Omental fat pad (tissue), 4 donors: ENCODE results near the gene C5orf24. TPM values are rescaled to one million over a fixed set of nuclear protein-coding genes. Genes with fewer than 3 reads are reported as not detected.
"Not testable (repeated sequence)": the region's sequence is repeated elsewhere in the genome, so short reads cannot be mapped to it uniquely, and the experiment has no call there.

ENCODE experiments used
- ATAC-seq: fragments of 150-250 bp; one replicate; pipeline ENCODE4 v1.9.1; 2016; ENCODE audit warnings: mild to moderate bottlenecking, moderate library complexity; ENCODE audit not compliant: low FRiP score
- DNase-seq: peaks from one replicate; pipeline ENCODE4 v3.0.0-alpha.2; 2019; ENCODE audit warnings: low spot score
- total RNA-seq, 4 donors: library from RNA; depleted of rRNA; stranded (reverse); fragments of >200 nt; gene quantifications; one replicate each; pipeline ENCODE4 v1.1.0, GENCODE V29; 2016
- TF ChIP-seq, protein P1 (sequence below), 3 donors: fragments of 450-650 bp; IDR thresholded peaks; one replicate each; pipeline ENCODE4 v1.5.1; 2016 to 2017; ENCODE audit warnings: antibody characterized with exemption in 3 of 3, mild to moderate bottlenecking in 3 of 3, moderate library complexity in 2 of 3

C5orf24 gene
- total RNA-seq, 4 donors from 2014 or later: 36.1 to 56.0 (median 45.9) TPM

- DNase-seq (no peak), ATAC-seq (no peak)
- TF ChIP-seq, protein P1, sequence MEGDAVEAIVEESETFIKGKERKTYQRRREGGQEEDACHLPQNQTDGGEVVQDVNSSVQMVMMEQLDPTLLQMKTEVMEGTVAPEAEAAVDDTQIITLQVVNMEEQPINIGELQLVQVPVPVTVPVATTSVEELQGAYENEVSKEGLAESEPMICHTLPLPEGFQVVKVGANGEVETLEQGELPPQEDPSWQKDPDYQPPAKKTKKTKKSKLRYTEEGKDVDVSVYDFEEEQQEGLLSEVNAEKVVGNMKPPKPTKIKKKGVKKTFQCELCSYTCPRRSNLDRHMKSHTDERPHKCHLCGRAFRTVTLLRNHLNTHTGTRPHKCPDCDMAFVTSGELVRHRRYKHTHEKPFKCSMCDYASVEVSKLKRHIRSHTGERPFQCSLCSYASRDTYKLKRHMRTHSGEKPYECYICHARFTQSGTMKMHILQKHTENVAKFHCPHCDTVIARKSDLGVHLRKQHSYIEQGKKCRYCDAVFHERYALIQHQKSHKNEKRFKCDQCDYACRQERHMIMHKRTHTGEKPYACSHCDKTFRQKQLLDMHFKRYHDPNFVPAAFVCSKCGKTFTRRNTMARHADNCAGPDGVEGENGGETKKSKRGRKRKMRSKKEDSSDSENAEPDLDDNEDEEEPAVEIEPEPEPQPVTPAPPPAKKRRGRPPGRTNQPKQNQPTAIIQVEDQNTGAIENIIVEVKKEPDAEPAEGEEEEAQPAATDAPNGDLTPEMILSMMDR (IDR thresholded peaks at IDR 0.05): no peak
Observed at GRCh38 chr5:134837530-134838181, 8.1 kb upstream of the C5orf24 start.

- DNase-seq, ATAC-seq: not testable (repeated sequence)
Observed at GRCh38 chr5:134838361-134838760, 7.4 kb upstream of the C5orf24 start.

- DNase-seq: no peak
- ATAC-seq: no peak
- TF ChIP-seq, protein P1 (IDR thresholded peaks at IDR 0.05): no peak
Observed at GRCh38 chr5:134840811-134841210, 5.0 kb upstream of the C5orf24 start.

DNA sequence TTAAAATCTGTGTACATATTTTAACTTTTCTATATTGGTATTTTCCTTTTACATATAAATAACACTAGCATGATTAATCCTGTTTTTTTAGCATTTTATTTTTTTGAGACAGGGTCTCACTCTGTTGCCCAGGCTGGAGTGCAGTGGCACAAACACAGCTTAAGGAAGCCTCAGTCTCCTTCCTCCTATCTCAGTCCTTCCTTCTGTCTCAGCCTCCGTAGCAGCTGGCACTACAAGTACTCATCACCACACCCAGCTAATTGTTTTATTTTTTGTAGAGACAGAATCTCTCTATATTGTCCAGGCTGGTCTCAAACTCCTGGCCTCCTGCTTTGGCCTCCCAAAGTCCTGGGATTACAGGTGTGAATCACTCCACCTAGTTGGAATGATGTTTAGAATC is 1.5 kb upstream of the C5orf24 start:
- no peak for DNase-seq
- TF ChIP-seq, protein P1 (IDR thresholded peaks at IDR 0.05): no peak
- no peak for ATAC-seq

- ATAC-seq: peak; percentile 2
Observed at GRCh38 chr5:134845335-134845851, 375 bp upstream of the C5orf24 start.

GRCh38 chr5:134846641-134846960 is 833 bp downstream of the C5orf24 start:
- TF ChIP-seq, protein P1 (IDR thresholded peaks at IDR 0.05): no peak
- DNase-seq: no peak
- no peak for ATAC-seq

More at GRCh38 chr5:134845335-134845851, 375 bp upstream of the C5orf24 start:
- TF ChIP-seq, protein P1 (IDR thresholded peaks at IDR 0.05): no peak
- no peak for DNase-seq

DNA sequence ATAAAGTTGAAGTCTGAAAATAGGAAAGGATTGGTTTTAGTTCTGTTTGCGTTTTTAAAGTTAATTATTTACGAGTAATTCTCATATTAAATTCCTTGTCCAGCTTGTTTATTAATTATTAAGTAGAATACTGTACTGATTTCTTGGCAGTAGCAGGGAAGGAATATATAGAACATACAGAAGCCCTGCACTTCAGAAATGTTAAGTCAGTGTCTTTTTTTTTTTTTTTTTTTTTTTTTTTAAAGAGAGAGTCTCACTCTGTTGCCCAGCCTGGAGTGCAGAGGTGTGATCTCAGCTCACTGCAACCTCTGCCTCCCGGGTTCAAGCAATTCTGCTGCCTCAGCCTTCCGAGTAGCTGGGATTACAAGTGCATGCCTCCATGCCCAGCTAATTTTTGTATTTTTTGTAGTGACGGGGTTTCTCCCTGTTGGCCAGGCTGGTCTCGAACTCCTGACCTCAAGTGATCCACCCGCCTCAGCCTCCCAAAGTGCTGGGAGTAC is 3.7 kb downstream of the C5orf24 start:
- not testable (repeated sequence) for ATAC-seq, DNase-seq

DNA sequence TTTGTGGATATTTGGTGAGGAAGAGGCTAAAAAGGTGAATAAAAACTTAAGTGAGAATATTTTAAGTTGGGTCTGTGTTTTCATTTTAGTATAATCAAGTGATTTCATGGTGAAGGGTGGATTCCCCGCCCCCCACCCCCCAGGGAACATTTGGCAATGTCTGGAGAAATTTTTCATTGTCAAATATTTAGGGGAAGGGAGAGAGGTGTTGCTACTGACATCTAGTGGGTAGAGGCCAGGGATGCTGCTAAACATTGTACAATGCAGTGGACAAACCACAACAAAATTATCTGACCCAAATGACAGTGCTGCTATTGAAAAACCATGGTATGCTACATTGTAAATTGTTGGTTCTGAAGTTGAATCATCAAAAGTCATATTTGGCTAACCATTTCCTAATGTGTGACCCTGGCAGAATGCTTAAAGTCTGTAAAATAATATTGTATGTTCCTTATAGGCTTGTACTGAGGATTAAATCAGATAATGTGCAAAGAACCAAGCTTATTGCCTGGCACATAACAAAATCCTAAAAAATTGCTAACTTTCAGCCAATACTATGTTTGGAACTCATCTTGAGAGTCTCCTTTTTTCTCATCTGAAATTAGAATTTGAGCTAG is 5.6 kb downstream of the C5orf24 start:
- ATAC-seq (no peak), DNase-seq (no peak)
- TF ChIP-seq, protein P1 (IDR thresholded peaks at IDR 0.05): no peak

DNA sequence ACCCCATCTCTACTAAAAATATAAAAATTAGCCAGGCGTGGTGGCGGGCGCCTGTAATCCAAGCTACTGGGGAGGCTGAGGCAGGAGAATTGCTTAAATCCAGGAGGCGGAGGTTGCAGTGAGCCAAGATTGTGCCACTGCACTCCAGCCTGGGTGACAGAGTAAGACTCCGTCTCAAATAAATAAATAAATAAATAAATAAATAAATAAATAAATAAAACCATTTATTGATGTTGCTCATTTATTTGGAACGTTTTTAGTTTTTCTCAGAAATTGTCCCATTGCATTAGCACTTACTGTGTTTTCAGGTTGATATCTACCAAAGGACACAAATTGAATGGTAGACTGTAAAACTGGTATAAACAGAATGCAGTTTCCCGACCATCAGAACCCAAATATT is 10.7 kb downstream of the C5orf24 start:
- not testable (repeated sequence) for DNase-seq, ATAC-seq
